GM12878 (cell line): ENCODE measurements around the gene CRNKL1. TPM values are rescaled to one million over a fixed set of nuclear protein-coding genes. Genes with fewer than 3 reads are reported as not detected.

Source experiments
- E2F8 ChIP-seq: fragments of 450-650 bp; IDR thresholded peaks from 2 replicates; pipeline ENCODE4 v1.6.1; 2018; ENCODE audit warnings: mild to moderate bottlenecking, low read depth, moderate library complexity; ENCODE audit not compliant: partially characterized antibody
- MEF2B ChIP-seq: fragments of 450-650 bp; IDR thresholded peaks from 2 replicates; pipeline ENCODE4 v1.6.1; 2018; ENCODE audit warnings: mild to moderate bottlenecking, moderate library complexity; ENCODE audit not compliant: partially characterized antibody, poor library complexity, severe bottlenecking
- SMARCA5 ChIP-seq: fragments of 450-650 bp; IDR thresholded peaks from 2 replicates; pipeline ENCODE4 v1.6.1; 2017; ENCODE audit warnings: mild to moderate bottlenecking
- polyA plus RNA-seq, 11 experiments: library from polyadenylated mRNA; depleted of rRNA in 4 of 11; unstranded in 6 of 11; stranded (reverse) in 5 of 11; fragments of >200 nt; fragmentation: Nextera tagmentation in 4 of 11; fragmentation: Illumina TruSeq in 1 of 11; extraction: Ambion mirVana in 4 of 11; extraction: Trizol in 1 of 11; gene quantifications; 1 replicate in 1 of 11; 2 replicates in 10 of 11; pipeline versions ENCODE4 v1.2.1 to v1.2.3, GENCODE V29; 2011 to 2016; ENCODE audit warnings: inconsistent platforms in 2 of 11, missing spikeins in 2 of 11, low read depth in 1 of 11
- total RNA-seq, 4 experiments: library from RNA; depleted of rRNA in 3 of 4; stranded (reverse); fragments of >200 nt in 3 of 4; fragmentation: Illumina TruSeq in 1 of 4; extraction: Trizol in 1 of 4; gene quantifications; 2 replicates each; pipeline versions ENCODE4 v1.2.1 to v1.2.3, GENCODE V29; 2013 to 2021
- TF ChIP-seq, protein P1 (sequence below): fragments of 450-650 bp; IDR thresholded peaks from 2 replicates; pipeline ENCODE4 v1.6.1; 2017; ENCODE audit warnings: antibody characterized with exemption, mild to moderate bottlenecking, moderate library complexity

CRNKL1 gene
- total and polyA plus RNA-seq, 10 of the 15 experiments (the other 5 are each of a cell fraction or from before 2014, with no cell fraction given) = 9.5 to 28.4 (median 17.5) TPM

- TF ChIP-seq, protein P1, sequence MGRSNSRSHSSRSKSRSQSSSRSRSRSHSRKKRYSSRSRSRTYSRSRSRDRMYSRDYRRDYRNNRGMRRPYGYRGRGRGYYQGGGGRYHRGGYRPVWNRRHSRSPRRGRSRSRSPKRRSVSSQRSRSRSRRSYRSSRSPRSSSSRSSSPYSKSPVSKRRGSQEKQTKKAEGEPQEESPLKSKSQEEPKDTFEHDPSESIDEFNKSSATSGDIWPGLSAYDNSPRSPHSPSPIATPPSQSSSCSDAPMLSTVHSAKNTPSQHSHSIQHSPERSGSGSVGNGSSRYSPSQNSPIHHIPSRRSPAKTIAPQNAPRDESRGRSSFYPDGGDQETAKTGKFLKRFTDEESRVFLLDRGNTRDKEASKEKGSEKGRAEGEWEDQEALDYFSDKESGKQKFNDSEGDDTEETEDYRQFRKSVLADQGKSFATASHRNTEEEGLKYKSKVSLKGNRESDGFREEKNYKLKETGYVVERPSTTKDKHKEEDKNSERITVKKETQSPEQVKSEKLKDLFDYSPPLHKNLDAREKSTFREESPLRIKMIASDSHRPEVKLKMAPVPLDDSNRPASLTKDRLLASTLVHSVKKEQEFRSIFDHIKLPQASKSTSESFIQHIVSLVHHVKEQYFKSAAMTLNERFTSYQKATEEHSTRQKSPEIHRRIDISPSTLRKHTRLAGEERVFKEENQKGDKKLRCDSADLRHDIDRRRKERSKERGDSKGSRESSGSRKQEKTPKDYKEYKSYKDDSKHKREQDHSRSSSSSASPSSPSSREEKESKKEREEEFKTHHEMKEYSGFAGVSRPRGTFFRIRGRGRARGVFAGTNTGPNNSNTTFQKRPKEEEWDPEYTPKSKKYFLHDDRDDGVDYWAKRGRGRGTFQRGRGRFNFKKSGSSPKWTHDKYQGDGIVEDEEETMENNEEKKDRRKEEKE = no peak
- TF ChIP-seq E2F8 = no peak
- TF ChIP-seq MEF2B = no peak
- no peak for TF ChIP-seq SMARCA5
Measured at GRCh38 chr20:19992996-19993908, 59.0 kb downstream of the CRNKL1 start (continued).
